ENCODE results near the gene PIK3C2G.
"Not testable (repeated sequence)": the region's sequence is repeated elsewhere in the genome, so short reads cannot be mapped to it uniquely, and the experiment has no call there.

Gene PIK3C2G

GRCh38 chr12:18261273-18261672, at the start of gene PIK3C2G:
TSS of gene PIK3C2G (plus strand) at chr12:18261518. CDS start at chr12:18282082, 20,564 bp downstream.
- DNase-seq (ENCODE audit: low read depth) = no peak

- no peak for DNase-seq (ENCODE audit: low read depth)
Observed at GRCh38 chr12:18217966-18218365, 43.4 kb upstream of the PIK3C2G start.

DNA sequence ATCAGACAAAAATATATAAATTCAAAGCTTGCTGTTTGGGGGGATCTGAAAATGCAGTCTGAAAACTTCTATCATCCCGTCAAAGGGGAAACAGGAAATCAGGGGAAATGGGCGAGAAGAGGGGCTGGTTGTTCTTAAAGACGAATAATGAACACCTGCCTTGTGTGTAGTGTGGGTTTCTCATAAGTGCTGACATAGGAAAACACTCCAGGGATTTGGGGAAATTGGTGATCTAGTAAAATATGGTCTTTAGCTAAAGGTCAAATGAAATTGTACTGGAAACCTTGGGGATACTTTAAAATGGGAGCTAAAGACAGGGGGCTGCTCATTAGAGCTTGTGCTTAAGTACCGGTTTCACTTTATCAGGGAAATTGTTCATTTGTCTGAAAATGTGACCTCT, 39.6 kb upstream of the PIK3C2G start:
- no peak for DNase-seq (ENCODE audit: low read depth)

GRCh38 chr12:18222699-18223098, 38.6 kb upstream of the PIK3C2G start:
- no peak for DNase-seq (ENCODE audit: low read depth)

DNA sequence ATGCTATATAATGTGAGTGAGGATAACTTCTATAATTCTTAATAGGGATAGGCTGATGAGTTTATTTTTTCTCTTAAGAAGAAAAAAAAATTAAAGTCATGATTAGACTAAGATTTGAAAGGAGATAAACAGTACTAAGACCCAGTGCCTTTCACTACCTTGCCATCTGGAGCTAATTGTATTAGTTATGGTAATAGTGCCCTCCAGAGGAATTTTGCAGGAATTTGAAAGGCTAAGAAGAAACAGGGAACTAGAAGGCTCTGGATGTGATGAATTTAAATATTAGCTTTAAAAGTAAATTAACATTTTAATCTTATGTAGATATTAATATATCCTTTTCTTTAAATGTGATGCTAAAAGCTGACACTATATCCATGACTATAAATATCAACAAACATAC, 36.6 kb upstream of the PIK3C2G start:
- no peak for DNase-seq (ENCODE audit: low read depth)

DNA sequence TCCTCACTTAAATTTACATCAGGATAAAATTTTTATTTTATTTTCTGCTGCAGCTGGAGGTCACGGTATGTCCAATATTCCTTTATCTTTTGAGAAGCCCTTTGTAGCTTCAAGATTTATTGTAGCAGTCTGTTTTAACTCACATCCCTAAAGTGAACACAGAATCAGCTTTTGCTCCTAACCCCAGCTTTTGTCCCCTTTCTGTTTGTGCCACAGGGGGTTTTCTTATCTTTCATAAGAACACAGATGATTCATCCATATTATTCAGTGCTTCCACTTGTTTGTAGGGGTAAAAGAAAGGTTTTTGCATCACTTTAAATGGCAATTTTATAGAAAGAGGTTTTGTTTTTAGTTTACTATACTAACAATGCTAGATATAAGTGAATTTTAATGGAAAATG, 21.8 kb upstream of the PIK3C2G start:
- DNase-seq (ENCODE audit: low read depth) = no peak

DNA sequence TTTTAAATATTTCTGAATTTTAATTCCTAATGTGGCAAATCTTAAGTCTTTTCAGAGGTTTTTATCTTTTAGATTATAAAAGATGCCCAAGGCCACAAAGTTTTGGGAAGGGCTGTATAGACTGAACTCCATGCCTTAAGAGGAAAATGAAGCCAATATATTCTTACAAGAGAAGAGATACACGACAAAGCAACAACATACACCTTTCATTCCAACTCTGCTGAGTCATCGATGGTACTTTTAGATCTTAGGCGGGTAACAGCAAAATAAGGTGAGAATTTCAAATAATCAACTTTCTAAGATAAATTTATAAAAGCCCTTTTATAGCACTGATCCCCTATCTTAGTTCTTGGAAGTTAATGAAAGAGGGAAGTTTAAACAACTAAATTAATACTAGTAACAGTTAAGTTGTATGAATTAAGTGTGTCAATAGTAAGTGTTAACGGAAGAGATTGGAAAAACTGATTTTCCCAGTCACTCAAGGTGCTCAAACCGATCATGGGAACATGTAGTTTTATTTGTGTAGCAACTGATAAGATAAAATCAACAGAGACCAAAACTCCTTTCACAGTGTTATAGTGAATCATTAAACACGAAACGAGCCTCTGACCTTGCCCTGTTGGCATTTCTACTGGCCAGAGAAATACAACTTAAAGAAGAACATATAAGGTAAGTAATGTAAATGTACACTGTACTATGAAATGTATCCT, 18.8 kb upstream of the PIK3C2G start:
- no peak for DNase-seq (ENCODE audit: low read depth)

- DNase-seq (ENCODE audit: low read depth) = no peak
Observed at GRCh38 chr12:18243238-18243637, 18.1 kb upstream of the PIK3C2G start.

DNA sequence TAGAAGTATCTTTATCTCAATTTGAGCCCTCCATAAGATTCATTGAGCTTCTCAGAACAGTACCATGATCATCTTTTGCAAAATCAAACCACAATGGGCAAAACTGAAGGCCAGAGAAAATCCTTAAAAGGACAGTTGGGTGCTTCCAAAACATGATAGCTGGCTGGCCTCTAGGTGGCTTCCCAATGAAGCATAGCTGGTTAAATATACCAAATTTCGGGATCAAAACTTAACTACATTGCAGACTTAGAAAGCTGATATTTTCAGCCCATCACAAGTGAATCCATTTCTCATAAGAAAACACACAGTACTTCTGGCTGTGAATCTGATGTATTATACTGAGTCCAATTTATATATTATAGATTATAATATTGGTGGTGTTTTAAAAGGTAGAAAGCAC, 15.3 kb upstream of the PIK3C2G start:
- DNase-seq (ENCODE audit: low read depth) = no peak

GRCh38 chr12:18250313-18250916, 10.9 kb upstream of the PIK3C2G start:
- DNase-seq (ENCODE audit: low read depth) = no peak

- no peak for DNase-seq (ENCODE audit: low read depth)
Observed at GRCh38 chr12:18254081-18254480, 7.2 kb upstream of the PIK3C2G start.

GRCh38 chr12:18255004-18255403, 6.3 kb upstream of the PIK3C2G start:
- not testable (repeated sequence) for DNase-seq (ENCODE audit: low read depth)

DNA sequence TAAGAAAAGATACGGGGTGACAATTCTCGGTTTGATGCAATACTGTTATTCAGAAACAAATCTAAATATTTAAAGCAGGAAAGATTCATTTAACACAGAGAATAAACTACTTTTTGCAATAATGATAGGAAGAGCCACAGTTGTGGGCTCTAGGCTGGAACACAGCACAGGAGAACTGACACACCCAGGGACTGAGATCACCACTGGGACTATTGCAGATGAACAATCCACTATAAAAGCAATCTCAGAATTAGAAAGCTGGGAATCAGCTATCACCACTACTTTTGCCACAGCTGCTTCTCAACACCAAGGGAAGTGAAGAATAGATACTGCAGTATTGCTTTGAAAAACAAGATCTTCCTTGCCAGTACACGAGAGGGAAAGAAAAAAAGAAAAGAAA, 4.1 kb upstream of the PIK3C2G start:
- DNase-seq (ENCODE audit: low read depth) = no peak

DNA sequence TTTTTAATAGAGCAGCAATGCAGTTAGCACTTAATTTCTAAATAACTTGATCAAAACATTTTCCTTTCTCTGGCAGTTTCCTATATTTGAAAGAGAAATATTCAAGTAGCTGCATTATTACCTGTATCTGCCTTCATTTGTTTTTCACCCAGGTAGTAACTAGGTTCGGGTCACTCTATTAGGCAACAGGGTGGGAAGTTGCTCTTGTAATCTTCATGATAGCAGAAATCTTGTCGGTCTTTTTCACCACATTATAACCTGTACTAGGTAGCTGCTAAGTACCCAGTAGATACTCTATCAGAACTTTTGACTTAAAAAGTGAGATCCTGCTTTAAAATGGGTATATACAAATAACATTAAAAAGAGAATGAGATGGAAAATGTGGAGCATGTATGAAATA, 2.4 kb upstream of the PIK3C2G start:
- DNase-seq (ENCODE audit: low read depth) = no peak

DNA sequence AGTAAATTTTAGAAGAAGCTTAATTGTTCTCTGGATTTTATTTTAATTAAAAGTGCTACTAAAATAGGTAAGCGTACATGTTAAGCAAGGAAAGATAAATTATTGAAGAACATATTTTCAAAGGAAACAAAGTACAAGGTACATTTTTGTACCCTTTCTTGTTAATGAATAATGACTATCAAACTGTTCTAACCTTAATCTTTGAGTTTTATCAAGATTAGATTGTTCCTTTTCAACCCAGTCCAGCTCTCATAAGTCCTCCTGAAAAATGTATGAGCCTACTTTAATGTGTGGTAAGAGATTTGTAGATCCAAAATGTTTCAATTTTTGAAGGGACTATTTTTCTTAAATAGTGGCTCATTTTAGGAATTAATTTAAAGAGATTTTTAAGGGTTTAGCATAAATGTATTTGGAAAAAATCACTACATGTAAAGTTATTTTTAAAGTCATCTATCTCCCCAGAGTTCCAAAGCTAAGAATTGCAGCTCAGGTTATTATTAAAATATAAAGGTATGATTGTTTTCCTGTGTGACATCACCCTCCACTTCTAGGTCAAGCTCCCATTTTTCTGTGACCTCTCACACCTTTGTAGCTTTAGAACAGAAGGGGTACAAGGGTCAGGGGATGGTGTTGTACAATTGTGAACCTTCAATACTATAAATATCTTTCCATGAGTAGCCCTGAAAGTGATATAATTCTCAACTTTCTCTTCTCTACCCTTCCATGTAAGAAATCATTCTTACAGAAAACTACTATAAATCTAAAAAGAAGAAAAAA, 1.2 kb upstream of the PIK3C2G start:
- no peak for DNase-seq (ENCODE audit: low read depth)

DNA sequence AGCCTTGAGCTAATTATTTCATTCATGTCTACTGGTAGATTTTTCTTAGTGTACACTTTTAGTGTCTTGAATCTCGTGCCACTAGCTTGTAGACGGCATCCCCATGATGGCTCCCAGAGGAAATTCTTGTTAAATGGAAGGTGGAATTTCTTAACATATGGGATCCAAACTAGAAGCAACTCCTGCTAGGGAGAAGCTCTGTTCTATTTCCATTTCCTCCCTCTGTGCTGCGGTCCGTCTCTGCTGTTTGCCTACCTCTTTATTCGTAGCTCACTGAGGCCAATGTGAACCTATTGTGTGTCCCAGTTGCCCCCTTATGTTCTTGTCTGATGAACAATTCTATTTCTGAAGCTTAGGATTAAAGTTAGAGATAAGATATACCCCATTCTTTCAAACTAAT, 588 bp downstream of the PIK3C2G start:
- no peak for DNase-seq (ENCODE audit: low read depth)

DNA sequence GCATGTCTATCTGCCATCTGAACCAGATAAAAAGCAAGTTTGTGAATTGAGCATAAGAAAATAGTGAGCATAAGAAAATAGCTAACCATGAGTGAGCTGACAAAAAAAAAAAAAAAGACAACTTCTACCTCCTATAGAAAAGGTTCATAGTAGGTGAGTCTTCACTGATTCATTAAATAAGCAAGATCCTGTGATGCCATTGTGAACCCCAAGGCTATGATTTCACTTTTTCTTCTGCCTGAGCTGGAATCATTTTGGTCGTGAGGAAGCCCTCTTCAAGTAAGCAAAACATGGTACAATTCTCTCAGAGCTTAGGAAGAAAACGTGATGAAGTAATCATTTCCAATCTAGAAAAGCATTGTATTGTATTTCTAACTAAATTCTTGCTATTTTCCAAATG, 1.2 kb downstream of the PIK3C2G start:
- DNase-seq (ENCODE audit: low read depth) = no peak

DNA sequence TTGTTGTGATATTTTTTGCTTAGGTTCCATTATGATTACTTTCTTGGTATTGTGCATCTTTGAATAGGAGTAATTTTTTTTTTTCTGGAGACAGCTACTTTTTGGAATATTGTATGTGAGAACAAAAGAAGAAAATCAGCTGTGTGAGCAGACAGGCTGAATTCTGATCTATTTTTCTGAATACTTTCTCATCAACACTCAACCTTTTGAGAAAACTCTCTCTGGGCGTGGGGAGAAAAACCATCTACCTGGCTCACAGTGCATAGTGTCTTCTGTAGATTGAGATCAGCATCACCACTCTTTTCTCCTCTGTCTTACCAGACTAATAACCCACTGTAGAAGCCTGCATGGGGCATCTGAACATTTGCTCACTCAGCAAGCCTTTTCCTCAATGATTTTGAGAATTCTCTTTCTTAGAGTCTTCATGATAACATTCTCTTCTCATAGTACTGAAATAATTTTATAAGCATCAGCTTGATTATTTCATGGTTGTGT, 3.3 kb downstream of the PIK3C2G start:
- DNase-seq (ENCODE audit: low read depth) = no peak

DNA sequence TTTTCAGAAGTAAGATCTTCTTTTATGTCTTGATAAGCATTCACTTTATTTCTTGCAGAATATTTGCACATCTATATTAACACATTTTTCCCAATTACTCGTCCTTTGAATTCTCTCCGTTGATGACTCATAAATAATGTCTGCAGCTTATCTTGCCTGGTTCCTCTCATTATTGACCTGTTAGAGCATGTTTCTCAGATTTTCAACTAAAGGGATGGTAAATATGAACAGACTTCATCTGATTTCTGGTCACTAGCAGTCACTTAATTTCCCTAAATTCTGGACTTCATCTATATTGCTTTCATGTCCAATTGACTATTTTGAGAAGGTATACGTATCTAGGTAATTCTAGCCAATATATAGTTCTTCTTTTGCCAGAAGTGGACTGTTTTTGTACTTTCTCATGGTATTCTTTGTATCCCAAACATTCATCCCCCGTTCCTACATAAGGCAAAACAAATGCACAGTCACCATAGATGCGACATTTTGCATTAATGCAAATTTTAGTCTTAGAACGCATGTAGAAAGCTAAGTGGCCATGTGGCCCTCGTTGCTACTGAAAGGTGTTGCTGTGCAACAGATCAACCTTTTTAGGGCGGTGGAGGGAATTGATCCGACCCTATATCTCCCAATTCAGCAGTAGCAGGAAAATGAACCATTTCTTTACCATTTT, 6.2 kb downstream of the PIK3C2G start:
- no peak for DNase-seq (ENCODE audit: low read depth)

DNA sequence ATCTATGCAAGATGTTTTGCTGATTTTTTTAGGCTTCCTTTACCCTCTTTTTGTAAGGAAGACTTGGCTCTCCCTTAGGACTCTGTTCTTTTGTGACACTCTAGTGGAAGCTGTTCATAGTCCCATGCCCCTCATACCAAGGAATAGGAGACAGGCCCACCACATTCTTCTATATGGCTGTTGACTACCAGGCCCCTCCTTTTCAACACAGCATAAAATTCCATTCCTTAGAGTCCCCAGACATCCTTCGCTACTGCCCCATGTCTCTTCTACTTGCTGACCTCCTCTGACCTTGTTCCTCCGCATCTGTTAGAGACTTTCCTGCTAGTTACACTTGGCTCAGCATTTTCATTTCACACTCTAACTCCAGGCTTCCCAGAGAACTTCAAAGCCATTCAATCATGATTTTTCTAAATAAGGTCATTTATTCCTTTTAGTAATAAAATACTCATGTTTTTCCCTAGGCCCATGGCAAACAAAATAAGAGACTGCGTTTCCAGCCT, 9.7 kb downstream of the PIK3C2G start:
- DNase-seq (ENCODE audit: low read depth) = no peak

GRCh38 chr12:18275981-18276380, 14.7 kb downstream of the PIK3C2G start:
- DNase-seq (ENCODE audit: low read depth) = no peak

DNA sequence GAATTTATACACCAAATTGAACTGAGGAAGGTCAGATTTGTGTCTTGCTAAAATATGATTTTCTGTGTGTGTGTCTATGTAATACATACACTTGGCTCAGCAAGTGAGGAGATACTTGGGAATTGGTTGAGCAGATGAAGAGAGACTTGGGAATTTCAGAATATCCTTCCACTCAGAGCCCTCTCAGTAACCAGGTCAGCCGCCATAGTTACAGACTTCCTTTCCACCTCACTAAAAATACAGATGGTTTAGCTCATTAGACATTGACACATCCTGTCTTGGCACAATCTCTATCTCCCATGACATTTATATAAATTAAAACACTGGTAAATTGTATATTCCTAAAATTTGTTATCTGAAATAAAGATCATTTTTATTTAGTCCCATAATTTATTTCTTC, 15.9 kb downstream of the PIK3C2G start:
- no peak for DNase-seq (ENCODE audit: low read depth)

Measured in activated T-cell treated with anti-CD3 and anti-CD28 coated beads for 1 hour (primary cell).